Neural progenitor cell (in vitro differentiated cells): ENCODE measurements around the gene EPHX1. TPM values are rescaled to one million over a fixed set of nuclear protein-coding genes. Genes with fewer than 3 reads are reported as not detected.

Experiments
- DNase-seq: peaks from one replicate; pipeline ENCODE4 v3.0.0-alpha.2; 2016; ENCODE audit warnings: low spot score
- H2AFZ ChIP-seq: fragments of 200-600 bp; sonication (generic); replicated peaks from 2 replicates; pipeline ENCODE4 v1.6.1; 2016; ENCODE audit warnings: antibody characterized with exemption
- H3F3A ChIP-seq: fragments of 200-600 bp; sonication (generic); 2 replicates; pipeline ENCODE4 v1.6.1; 2016; ENCODE audit warnings: antibody characterized with exemption, low read depth
- H3K27ac ChIP-seq: fragments of 200-600 bp; sonication (generic); 2 replicates; pipeline ENCODE4 v1.5.1; 2016; ENCODE audit warnings: mild to moderate bottlenecking
- H3K27me3 ChIP-seq: fragments of 200-600 bp; sonication (generic); 2 replicates; pipeline ENCODE4 v1.6.1; 2016; ENCODE audit warnings: mild to moderate bottlenecking, moderate library complexity
- H3K36me3 ChIP-seq: fragments of 200-600 bp; sonication (generic); 2 replicates; pipeline ENCODE4 v1.5.1; 2016
- H3K4me1 ChIP-seq: fragments of 200-600 bp; sonication (generic); 2 replicates; pipeline ENCODE4 v1.6.1; 2016; ENCODE audit warnings: mixed run types
- H3K4me2 ChIP-seq: fragments of 200-600 bp; sonication (generic); 2 replicates; pipeline ENCODE4 v1.6.1; 2016
- H3K4me3 ChIP-seq: fragments of 200-600 bp; sonication (generic); 2 replicates; pipeline ENCODE4 v1.5.1; 2016
- H3K79me2 ChIP-seq: fragments of 200-600 bp; sonication (generic); 2 replicates; pipeline ENCODE4 v1.6.1; 2016; ENCODE audit warnings: low read depth
- H3K9ac ChIP-seq: fragments of 200-600 bp; sonication (generic); 2 replicates; pipeline ENCODE4 v1.6.1; 2016
- H3K9me3 ChIP-seq: fragments of 200-600 bp; sonication (generic); 2 replicates; pipeline ENCODE4 v1.5.1; 2016; ENCODE audit warnings: low read depth
- H4K20me1 ChIP-seq: fragments of 200-600 bp; sonication (generic); 2 replicates; pipeline ENCODE4 v1.6.1; 2016; ENCODE audit warnings: low read depth
- H3K27ac Mint-ChIP-seq: 3 replicates; pipeline ENCODE4 v1.8.0; 2021; ENCODE audit warnings: mixed read lengths
- H3K27me3 Mint-ChIP-seq: 2 replicates; pipeline ENCODE4 v1.8.0; 2022; ENCODE audit warnings: low read depth, mild to moderate bottlenecking, inconsistent platforms, moderate library complexity, mixed read lengths; ENCODE audit not compliant: insufficient read depth
- H3K36me3 Mint-ChIP-seq: 3 replicates; pipeline ENCODE4 v1.8.0; 2021; ENCODE audit warnings: mixed read lengths
- H3K4me1 Mint-ChIP-seq: 3 replicates; pipeline ENCODE4 v1.8.0; 2021; ENCODE audit warnings: mixed read lengths
- H3K4me3 Mint-ChIP-seq: 3 replicates; pipeline ENCODE4 v1.8.0; 2021; ENCODE audit warnings: mild to moderate bottlenecking, moderate library complexity, mixed read lengths
- H3K9me3 Mint-ChIP-seq: 3 replicates; pipeline ENCODE4 v1.8.0; 2020; ENCODE audit warnings: mixed read lengths
- CTCF ChIP-seq: fragments of 200-600 bp; sonication (generic); IDR thresholded peaks from 2 replicates; pipeline ENCODE4 v1.5.1; 2017; ENCODE audit warnings: antibody characterized with exemption, mild to moderate bottlenecking
- EZH2 ChIP-seq: fragments of 200-600 bp; sonication (generic); IDR thresholded peaks from 2 replicates; pipeline ENCODE4 v1.6.1; 2017; ENCODE audit warnings: antibody characterized with exemption, mild to moderate bottlenecking, moderate library complexity
- EZH2phosphoT487 ChIP-seq: fragments of 200-600 bp; sonication (generic); IDR thresholded peaks from 2 replicates; pipeline ENCODE4 v1.6.1; 2017; ENCODE audit warnings: antibody characterized with exemption
- total RNA-seq: library from RNA; depleted of rRNA; stranded (reverse); fragments of >200 nt; gene quantifications from 2 replicates; pipeline ENCODE4 v1.2.3, GENCODE V29; 2015; ENCODE audit warnings: low replicate concordance

The EPHX1 gene
- total RNA-seq, 1 donor from 2014 or later: 4.3 TPM

GRCh38 chr1:225827076-225827475 is 17.2 kb downstream of the EPHX1 start:
- Mint-ChIP-seq H3K27me3 (peaks cover 2% of the 10 kb centered on the region), H3K36me3 (peaks cover 6% of the 10 kb centered on the region), H3K4me1 (peaks cover 32% of the 10 kb centered on the region), H3K4me3 (no peak overlapping the region), H3K27ac (no peak overlapping the region), H3K9me3 (no peaks in the 10 kb centered on the region)
- Histone ChIP-seq H2AFZ (no peak overlapping the region), H3K27me3 (no peaks in the 10 kb centered on the region), H3K27ac (no peak overlapping the region), H3K79me2 (no peaks in the 10 kb centered on the region), H3K36me3 (no peaks in the 10 kb centered on the region), H3K4me3 (no peak overlapping the region), H3K9me3 (no peaks in the 10 kb centered on the region), H4K20me1 (peaks cover 23% of the 10 kb centered on the region), H3K9ac (no peak overlapping the region), H3K4me2 (no peak overlapping the region), H3K4me1 (peaks cover 22% of the 10 kb centered on the region), H3F3A (peaks cover 10% of the 10 kb centered on the region)
- no peak for TF ChIP-seq CTCF
- TF ChIP-seq EZH2phosphoT487: no peak
- TF ChIP-seq EZH2: no peak
- no peak for DNase-seq

- no peak overlapping the region for H3K27ac Mint-ChIP-seq
These were observed 18.9 kb downstream of the EPHX1 start for GRCh38 chr1:225828706-225829345.

GRCh38 chr1:225830841-225831240 is 20.9 kb downstream of the EPHX1 start:
- no peak overlapping the region for H3K4me3 ChIP-seq
- H4K20me1 ChIP-seq: peaks cover 2% of the 10 kb centered on the region
- H3K27me3 Mint-ChIP-seq: peaks cover 4% of the 10 kb centered on the region
- H3K4me1 ChIP-seq: peaks cover 2% of the 10 kb centered on the region
- peaks cover 8% of the 10 kb centered on the region for H3K4me1 Mint-ChIP-seq
- H3K27ac ChIP-seq: no peak overlapping the region
- H3K27me3 ChIP-seq: no peaks in the 10 kb centered on the region
- no peak for TF ChIP-seq EZH2
- no peak for TF ChIP-seq EZH2phosphoT487
- no peak for TF ChIP-seq CTCF
- H3K36me3 ChIP-seq: no peaks in the 10 kb centered on the region
- H3K9me3 ChIP-seq: no peaks in the 10 kb centered on the region
- no peaks in the 10 kb centered on the region for H3K9me3 Mint-ChIP-seq
- no peak for DNase-seq
- no peaks in the 10 kb centered on the region for H3K79me2 ChIP-seq
- H3F3A ChIP-seq: peaks cover 1% of the 10 kb centered on the region
- no peak overlapping the region for H3K9ac ChIP-seq
- no peak overlapping the region for H3K4me2 ChIP-seq
- H3K4me3 Mint-ChIP-seq: no peak overlapping the region
- H3K36me3 Mint-ChIP-seq: peaks cover 9% of the 10 kb centered on the region
- H3K27ac Mint-ChIP-seq: no peak overlapping the region
- H2AFZ ChIP-seq: no peak overlapping the region

More at GRCh38 chr1:225828706-225829345, 18.9 kb downstream of the EPHX1 start:
- no peak overlapping the region for H3K4me2 ChIP-seq
- peaks cover 10% of the 10 kb centered on the region for H3F3A ChIP-seq
- peaks cover 22% of the 10 kb centered on the region for H4K20me1 ChIP-seq
- Mint-ChIP-seq H3K4me1 (peaks cover 28% of the 10 kb centered on the region), H3K4me3 (no peak overlapping the region), H3K27me3 (peaks cover 2% of the 10 kb centered on the region), H3K9me3 (no peaks in the 10 kb centered on the region), H3K36me3 (peaks cover 9% of the 10 kb centered on the region)
- no peak overlapping the region for H3K9ac ChIP-seq
- no peaks in the 10 kb centered on the region for H3K27me3 ChIP-seq
- no peak overlapping the region for H3K4me3 ChIP-seq
- no peak overlapping the region for H2AFZ ChIP-seq
- H3K4me1 ChIP-seq: peaks cover 22% of the 10 kb centered on the region
- no peaks in the 10 kb centered on the region for H3K36me3 ChIP-seq
- H3K27ac ChIP-seq: no peak overlapping the region
- TF ChIP-seq EZH2: no peak
- no peak for TF ChIP-seq EZH2phosphoT487
- TF ChIP-seq CTCF: no peak
- no peaks in the 10 kb centered on the region for H3K79me2 ChIP-seq
- DNase-seq: no peak
- H3K9me3 ChIP-seq: no peaks in the 10 kb centered on the region
